Dedifferentiated amniotic fluid mesenchymal stem cell (primary cell): ENCODE measurements around the gene RNF180.
"Not testable (repeated sequence)": the region's sequence is repeated elsewhere in the genome, so short reads cannot be mapped to it uniquely, and the experiment has no call there.

Experiments used
- DNase-seq: peaks from one replicate; pipeline ENCODE4 v3.0.0-alpha.2; 2016; ENCODE audit errors: extremely low spot score

The RNF180 gene

DNA sequence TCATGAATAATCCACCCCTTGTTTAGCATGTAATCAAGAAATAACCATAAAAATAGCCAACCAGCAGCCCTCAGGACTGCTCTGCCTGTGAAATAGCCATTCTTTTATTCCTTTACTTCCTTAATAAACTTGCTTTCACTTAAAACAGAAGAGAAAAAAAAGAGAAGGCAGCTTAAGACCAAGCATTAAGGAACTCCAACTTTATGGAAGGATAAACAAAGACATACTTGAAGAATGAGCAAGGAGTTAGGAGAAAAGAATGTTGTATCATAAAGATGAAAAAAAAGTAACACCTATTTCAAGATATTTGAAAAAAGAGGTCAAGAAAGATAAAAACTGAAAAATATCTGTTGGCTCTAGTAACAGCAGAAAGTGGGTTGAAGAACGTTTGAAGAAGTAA is 107.6 kb downstream of the RNF180 start:
- no peak for DNase-seq

DNA sequence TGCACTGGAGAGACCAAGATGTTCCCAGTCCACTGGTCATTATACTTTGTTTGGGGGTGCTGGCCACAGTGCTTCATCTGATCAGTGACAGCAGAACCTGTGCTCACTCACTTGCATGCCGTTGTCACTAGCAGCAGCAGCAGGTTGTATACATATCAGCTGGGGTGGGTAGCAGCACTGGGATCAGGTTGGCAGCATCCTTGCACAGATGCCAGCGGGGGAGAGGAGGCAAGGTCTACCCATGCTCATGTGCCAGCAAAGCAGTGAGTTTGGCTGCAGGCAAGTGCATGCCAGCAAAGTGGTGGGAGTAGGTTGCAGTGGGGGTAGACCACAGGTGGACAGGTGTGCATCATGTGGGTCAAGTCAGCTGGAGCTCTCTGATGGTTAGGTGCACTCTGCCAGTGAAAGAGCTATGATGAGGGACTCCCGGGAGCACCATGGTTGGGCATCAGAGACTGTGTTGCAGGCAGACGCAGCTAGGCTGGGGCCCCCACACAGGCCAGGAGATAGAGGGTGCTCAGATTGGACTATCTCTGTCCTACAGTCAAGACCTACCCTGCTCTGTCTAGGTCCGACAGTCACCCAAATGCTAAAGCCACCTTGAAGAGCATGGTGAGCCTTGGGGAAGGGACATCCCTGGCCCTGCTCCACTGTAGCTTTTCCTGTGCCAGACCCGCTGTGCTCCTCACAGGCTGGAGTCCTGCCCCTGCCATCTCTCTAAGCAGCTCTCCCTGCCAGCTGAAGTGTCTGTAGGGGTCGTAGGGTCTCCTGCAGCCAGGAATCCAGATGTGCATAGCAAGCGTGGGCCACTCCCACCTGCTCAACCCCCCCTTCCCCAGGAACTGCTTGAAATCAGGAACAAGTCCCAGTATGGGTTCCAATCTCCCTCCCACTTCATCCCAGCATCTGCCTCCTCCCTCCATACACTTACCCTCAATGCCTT is 119.8 kb downstream of the RNF180 start:
- no peak for DNase-seq

DNA sequence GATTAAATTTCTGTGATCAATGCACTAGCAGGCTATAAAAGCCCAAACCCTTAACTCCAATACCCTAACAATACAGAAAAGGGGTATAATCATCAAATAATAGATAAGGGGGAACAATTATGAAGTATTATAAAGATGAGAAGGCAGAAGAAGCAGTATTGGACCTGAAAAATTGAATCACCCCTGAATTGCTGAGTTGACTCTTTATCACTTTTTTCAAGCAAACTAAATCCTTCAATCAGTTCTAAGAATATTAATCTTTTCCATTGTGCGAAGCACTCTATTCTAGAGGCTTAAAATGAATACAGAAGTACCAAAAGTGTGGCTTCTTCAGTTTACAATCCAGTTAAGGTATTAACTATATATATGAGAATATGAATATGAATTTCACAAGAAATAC is 120.7 kb downstream of the RNF180 start:
- DNase-seq, result no peak

DNA sequence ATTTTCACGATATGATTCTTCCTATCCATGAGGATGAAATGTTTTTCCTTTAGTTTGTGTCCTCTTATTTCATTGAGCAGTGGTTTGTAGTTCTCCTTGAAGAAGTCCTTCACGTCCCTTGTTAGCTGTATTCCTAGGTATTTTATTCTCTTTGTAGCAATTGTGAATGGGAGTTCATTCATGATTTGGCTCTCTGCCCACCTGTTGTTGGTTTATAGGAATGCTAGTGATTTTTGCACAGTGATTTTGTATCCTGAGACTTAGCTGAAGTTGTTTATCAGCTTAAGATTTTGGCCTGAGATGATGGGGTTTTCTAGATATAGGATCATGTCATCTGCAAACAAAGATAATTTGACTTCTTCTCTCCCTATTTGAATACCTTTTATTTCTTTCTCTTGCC is 122.9 kb downstream of the RNF180 start:
- DNase-seq, result not testable (repeated sequence)

DNA sequence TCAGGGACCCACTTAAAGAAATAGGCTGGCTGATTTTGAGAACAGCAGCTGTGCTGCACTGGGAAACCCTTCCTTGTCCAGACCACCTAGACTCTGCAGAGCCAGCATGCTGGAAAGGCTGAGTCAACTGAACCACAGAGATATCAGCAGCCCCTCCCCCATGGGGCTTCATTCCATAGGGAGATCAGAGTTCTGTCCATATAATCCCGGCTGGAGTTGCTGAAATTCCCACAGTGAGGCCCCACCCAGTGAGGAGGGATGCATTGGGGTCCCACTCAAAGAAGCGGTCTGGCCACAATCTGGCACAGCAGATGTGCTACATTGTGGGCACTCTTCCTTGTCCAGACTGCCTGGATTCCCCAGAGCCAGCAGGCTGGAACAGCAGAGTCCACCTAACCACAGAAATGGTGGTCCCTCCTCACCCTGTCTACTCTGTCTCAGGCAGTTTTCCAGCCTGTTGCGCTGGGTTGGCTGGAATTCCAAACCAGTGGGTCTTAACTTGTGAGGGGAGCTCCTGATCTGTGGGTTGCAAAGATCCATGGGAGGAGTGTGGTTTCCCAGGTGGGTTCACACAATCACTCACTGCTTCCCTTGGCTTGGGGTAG is 127.1 kb downstream of the RNF180 start:
- no peak for DNase-seq

DNA sequence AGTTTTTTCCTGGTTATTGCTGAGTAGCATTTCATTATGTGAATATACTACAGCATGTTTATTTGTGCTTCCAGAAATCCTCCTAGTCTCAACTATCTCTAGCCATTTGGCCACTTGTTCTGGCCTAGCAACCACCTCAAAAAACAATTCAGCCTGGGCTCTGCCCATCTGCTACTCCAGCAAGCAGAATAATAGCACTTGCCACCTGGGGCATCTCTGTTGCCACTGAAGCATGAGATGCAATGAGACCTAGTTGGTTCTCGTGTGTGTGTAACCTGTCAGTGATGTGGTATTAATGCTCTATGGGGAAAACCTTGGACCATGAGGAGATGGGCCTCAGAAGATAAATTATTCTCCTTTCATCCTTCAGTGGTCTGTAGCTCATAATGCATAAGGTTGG is 129.5 kb downstream of the RNF180 start:
- no peak for DNase-seq

DNA sequence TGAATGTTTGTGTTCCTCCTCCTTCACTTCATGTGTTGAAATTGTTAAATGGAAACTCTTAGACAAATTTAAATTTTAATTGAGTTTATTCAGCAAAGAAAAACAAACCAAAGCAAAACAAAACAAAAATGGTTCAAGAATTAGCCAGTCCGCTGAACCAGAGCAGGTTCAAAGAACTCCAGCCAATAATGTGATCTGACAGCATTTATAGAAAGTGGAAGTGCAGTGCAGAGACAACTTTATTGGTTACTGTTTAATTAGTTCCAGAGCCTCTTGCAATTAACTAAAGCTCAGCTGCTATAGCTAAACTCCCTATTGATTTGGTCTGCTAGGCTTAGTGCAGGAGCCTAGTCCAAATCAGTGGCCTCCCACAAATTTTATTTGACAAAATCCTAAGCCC is 132.9 kb downstream of the RNF180 start:
- DNase-seq, result no peak

DNA sequence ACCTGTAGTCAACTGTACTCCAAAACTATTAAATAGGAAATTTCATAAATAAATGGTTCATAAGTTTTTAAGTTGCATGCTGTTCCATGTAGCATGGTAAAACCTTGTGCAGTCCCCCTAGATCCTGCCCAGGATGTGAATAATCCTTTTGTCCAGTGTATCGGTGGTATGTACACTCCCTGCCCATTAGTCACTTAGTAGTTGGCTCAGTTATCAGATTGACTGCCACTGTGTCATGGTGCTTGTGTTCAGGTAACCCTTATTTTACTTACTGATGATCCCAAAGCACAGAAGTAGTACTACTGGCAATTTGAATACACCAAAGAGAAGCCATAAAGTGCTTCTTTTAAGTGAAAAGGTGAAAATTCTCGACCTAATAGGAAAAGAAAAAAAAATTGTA is 134.2 kb downstream of the RNF180 start:
- no peak for DNase-seq

DNA sequence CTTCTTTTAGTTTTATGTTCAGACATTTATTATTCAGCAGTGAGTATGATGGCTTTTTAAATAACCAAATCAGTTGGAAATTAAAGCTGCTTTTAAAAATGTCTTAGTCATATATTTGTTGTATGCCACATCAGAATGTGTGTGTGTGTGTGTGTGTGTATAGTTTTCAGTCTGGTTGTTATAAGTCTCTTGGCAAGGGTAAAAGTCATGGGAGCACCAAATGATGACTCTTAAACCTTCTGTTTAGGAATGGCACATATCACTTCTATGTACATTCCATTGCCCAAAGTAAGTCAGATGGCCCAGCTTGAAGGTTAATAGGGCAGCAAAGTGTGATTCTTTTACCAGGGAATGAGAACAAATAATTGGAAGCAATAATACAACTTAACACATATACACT is 135.9 kb downstream of the RNF180 start:
- DNase-seq, result no peak

DNA sequence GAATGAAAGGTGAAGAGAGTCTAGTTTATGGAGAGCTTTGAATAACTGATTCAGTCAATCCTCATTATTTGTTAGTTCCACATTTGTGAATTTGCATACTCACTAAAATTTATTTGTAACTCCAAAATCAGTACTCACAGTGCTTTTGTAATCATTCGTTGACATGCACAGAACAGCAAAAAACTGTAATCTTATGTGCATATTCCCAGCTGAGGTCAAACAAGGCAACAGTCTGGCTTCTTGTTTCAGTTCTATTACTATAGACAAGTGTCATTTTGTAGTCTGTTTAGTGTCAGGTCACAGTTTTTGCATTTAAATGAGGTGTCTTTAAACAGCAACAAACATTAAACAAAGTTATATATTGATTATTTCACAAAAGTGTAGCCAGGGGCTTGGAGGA is 142.5 kb downstream of the RNF180 start:
- DNase-seq, result no peak

DNA sequence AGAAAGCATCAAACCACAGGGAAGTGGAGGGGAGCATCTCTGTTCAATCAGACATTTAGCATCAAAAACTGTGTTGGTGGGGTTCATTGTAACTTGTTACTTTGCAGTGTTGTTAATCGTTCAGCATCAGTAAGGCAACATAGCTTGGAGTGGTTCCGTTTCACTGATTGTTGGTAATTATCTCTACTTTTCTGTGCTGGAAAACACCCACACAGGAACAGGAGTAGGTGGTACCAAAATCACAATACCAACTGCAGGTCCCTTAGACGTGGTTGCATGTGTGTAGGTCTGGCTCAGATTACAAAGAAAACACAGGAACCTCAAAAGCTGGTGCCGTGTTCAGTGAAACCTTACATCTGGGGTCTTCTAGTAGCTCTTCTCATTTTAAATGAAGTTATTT is 146.8 kb downstream of the RNF180 start:
- DNase-seq, result no peak

DNA sequence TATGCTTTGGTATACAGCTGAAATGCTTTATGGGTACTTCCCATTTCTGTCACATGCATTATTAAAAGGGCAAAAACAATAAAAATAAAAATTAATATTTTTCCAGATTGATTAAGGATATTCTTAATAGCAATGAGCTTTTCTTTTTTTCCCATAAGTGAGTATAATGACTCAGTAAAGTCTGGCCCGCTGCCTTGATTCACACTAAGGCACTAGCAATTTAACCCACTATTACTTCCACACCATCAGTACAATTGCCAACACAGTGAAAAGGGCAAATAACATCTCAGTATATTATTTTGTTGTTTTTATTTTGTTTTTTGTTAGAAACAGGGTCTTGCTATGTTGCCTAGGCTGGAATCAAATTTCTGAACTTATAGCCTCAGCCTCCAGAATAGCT is 150.1 kb downstream of the RNF180 start:
- no peak for DNase-seq

DNA sequence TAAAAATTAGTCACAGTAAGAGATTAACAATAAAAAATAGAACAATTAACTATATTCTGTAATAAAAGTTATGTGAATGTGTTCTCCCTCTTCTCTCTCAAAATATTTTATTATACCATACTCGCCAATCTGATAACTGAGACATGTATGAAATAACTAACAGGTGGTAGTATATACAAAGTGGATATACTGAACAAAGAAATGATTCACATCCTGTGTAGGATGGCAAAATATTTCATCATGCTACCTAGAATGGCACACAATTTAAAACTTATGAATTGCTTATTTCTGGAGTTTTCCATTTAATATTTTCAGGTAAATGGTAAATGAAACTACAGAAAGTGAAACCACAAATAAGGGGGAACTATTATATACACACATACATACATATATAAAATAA is 152.5 kb downstream of the RNF180 start:
- no peak for DNase-seq

DNA sequence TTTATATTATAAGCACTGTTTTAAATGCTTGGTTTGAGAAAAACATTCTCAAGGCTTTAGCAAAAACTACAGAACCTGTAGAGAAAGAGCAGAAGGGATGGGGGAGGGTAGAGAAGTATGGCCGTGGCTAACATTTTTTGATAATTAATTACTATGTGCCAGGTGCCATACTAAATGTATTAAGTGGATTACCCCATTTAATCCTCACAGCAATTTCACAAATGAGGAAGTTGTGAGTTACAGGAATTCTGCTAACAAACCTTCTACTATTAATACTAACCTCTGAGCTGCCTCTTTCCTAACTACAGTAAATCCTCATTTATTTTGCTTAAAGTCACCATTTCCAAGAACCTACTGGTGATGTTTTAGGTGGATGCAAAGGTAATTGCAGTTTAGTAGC is 157.9 kb downstream of the RNF180 start:
- DNase-seq, result no peak

DNA sequence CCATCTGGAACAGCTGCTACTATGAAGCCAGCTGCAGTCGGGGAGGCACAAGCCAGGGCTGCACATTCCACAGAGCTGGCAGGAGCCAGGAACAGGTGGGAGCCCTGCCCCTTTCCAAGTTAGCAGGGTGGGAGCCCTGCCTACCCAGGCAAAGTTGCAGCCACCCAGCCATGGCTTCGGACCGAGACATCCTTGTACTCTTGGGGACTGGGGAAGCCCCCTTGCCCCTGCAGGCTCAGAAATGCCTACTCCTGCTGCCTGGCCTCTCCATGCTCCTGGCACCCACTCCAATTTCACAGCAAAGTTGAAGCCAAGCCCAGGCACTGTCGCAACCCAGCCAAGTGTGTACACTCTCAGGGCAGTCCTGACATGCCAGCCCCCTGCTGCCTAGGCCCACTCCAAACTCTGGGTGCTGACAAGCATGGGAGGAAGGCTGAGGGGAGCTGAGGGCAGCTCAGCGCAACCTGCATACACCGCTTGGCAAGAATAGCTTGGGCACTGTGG is 165.1 kb downstream of the RNF180 start:
- DNase-seq, result no peak

DNA sequence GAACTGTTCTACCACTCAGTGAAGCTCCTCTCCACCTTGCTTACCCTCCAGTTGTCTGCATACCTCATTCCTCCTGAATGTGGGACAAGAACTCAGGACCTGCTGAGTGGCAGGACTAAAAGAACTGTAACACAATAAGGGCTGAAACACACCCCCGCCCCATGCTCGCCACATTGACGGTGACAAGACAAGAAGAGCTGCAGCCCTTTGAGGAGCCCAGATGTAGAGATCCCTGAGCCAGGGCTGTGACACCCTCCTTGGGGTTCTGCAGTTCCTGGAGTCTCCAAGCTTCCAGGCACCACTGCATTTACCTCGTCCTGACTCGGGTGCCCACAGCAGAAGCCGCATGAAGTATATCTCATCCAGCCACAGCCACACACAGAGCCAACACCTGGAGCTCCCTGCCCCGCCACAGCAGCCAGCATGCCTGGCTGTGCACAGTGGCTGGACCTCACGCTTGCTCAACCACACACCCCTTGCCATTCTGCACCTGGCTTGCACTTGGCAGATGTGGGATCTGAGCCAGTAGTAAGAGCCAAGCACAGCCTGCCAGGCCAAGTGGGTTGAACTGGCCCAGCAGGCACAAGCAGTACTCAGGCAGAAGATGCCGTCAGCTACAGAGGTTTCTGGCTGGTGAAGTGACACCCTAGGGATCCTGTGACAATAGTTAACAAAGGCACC is 166.1 kb downstream of the RNF180 start:
- no peak for DNase-seq

DNA sequence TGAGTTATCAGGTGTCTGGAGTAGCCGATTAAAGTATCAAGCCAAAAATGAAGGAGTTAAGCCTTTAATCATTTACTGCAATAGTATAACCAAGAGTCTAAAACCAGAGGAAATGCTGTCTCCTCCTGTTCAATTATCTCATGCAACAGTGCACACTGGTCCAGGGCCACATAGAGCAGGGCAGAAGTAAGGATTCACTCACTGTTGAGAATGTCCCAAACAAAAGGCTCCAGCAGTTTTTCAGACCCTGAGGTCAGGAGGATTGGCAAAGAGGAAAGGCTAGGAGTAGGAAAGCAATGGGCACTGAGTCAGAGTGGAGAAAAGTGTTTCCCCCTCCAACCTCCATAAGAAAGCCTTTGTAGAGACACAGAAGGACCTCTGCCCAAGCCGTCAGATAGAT is 168.2 kb downstream of the RNF180 start:
- DNase-seq, result no peak

DNA sequence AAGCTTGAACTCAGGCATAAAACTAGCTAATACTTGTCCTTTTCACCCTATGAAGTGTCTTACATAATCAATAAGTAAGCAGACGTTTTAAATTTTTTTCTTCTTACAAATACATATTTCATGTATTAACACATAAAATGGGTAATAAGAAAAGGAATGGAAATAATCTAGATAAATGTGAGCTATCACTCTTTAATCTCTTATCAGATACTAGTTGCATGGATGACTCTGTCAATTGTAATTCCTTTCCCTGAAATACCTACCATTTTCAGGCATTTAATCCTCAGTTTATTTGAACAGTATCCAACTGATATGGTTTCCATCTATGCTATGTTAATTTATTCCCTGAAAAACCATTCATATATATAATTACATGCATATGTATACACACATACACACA is 174.1 kb downstream of the RNF180 start:
- DNase-seq, result no peak

DNA sequence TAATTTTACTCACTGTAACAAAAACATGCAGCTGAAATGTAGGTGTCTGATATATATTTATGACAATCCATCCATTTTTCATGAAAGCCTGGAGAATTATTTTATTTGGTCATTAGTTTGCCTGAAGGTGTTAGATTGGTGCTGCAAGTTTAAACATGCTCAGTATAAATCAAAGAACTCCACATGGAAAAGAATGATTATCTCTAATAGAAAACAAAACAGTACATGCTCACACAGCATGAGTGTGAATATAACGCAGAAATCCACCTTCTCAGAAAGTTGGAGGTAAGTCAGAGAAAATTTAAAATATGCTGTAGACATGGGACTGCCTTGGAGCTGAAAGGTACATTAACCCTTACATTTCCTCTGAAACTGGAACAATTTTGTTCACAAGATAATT is 174.7 kb downstream of the RNF180 start:
- no peak for DNase-seq

DNA sequence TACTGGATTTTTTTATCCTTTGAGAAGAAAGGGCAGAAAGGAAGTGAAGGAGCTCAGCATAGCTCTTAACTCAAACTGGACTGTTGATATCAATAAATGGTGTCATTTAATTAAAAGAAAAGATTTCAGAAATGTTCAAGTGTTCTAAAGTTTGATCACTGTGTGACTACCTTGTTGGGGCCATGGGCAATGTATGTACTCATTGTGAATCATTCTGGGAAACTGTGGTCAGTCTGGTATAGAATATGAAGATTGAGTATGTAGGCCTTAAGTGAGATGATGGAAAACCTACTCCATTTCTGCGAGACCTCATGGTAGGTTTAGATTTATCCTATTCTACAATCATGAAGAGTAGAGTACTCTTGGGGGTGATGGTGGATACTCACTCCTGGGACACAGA is 175.7 kb downstream of the RNF180 start:
- no peak for DNase-seq

DNA sequence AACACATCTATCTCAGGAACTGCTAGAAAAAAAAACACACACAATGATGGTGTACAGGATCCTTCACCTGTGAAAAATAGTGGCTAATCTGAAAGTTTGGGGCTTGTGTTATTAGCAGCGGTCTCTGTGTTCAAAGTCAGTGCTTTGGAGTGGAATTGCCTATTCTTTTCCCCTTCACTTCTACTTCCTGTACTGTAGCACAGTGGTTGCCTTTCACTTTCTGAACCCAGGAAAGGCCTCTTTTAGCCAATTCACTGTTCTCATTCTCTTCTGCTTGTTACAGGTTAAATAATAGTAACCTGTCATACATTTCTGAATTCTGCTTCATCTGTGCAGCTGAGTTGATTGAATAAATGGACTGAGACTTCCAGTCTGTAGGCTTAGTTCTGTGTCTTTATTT is 178.9 kb downstream of the RNF180 start:
- DNase-seq, result no peak

DNA sequence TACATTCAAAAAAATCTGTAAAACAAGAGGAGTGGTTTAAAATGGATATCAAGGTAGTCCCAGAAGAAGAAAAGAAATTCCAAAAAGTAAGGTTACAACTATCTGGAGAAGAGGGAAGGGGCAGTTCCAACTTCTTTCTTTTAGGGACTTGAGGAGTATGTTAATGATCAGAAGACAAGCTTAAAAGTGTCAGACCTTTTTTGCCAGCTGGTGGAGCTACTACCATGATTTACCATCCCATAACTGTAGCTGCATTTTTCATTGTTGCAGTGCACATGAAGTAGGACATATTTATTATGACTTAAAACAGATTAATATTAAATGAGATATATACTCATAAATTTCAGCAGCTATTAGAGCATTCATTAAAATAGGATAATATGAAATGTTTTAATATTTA is 181.7 kb downstream of the RNF180 start:
- DNase-seq, result no peak

DNA sequence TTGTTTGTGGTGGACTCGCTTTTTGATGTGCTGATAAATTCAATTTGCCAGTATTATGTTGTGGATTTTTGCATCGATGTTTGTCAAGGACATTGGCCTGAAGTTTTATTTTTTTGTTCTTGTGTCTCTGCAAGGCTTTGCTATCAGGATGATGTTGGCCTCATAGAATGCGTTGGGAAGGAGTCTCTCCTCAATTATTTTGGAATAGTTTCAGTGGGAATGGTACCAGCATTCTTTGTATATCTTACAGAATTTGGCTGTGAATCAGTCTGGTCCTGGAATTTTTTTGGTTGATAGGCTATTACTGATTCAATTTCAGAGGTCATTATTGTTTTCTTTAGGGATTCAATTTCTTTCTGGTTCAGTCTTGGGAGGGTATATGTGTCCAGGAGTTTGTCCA is 198.8 kb downstream of the RNF180 start:
- DNase-seq, result no peak
